Ishikawa (cell line): ENCODE data around the gene LRPAP1.

Experiments used
- CEBPB ChIP-seq: IDR thresholded peaks from 2 replicates; pipeline ENCODE4 v1.6.1; 2012
- CREB1 ChIP-seq: IDR thresholded peaks from 2 replicates; pipeline ENCODE4 v1.6.1; 2012; ENCODE audit warnings: low read depth
- EGR1 ChIP-seq: IDR thresholded peaks from 2 replicates; pipeline ENCODE4 v1.6.1; 2012
- EP300 ChIP-seq: IDR thresholded peaks from 2 replicates; pipeline ENCODE4 v1.6.1; 2012; ENCODE audit warnings: borderline replicate concordance
- FOXM1 ChIP-seq: IDR thresholded peaks from 2 replicates; pipeline ENCODE4 v1.6.1; 2012; ENCODE audit warnings: low read depth, borderline replicate concordance
- MAX ChIP-seq: IDR thresholded peaks from 2 replicates; pipeline ENCODE4 v1.6.1; 2012
- NFIC ChIP-seq: IDR thresholded peaks from 2 replicates; pipeline ENCODE4 v1.6.1; 2012
- RAD21 ChIP-seq: IDR thresholded peaks from 2 replicates; pipeline ENCODE4 v1.6.1; 2012; ENCODE audit warnings: low read depth
- REST ChIP-seq: IDR thresholded peaks from 2 replicates; pipeline ENCODE4 v1.6.1; 2012; ENCODE audit warnings: low read depth, mild to moderate bottlenecking
- TAF1 ChIP-seq: IDR thresholded peaks from 2 replicates; pipeline ENCODE4 v1.6.1; 2012; ENCODE audit warnings: low read depth, mild to moderate bottlenecking
- TCF12 ChIP-seq: IDR thresholded peaks from 2 replicates; pipeline ENCODE4 v1.6.1; 2012; ENCODE audit warnings: low read depth
- TEAD4 ChIP-seq: IDR thresholded peaks from 2 replicates; pipeline ENCODE4 v1.6.1; 2012
- USF1 ChIP-seq: IDR thresholded peaks from 2 replicates; pipeline ENCODE4 v1.6.1; 2012
- YY1 ChIP-seq: IDR thresholded peaks from 2 replicates; pipeline ENCODE4 v1.6.1; 2012; ENCODE audit warnings: low read depth
- ZBTB7A ChIP-seq: IDR thresholded peaks from 2 replicates; pipeline ENCODE4 v1.6.1; 2012; ENCODE audit warnings: low read depth

Gene LRPAP1

GRCh38 chr4:3571921-3572320, 39.7 kb upstream of the LRPAP1 start:
- TF ChIP-seq REST (no peak), CREB1 (no peak), USF1 (no peak), CEBPB (no peak), TCF12 (no peak), TEAD4 (no peak), YY1 (no peak), EP300 (no peak), FOXM1 (no peak), NFIC (no peak), TAF1 (no peak)

GRCh38 chr4:3563403-3563802, 31.2 kb upstream of the LRPAP1 start:
- TF ChIP-seq MAX = no peak
- TF ChIP-seq USF1 = no peak

- no peak for TF ChIP-seq ZBTB7A
These were observed 1.2 kb upstream of the LRPAP1 start for GRCh38 chr4:3533423-3533820.

GRCh38 chr4:3532751-3533422, 665 bp upstream of the LRPAP1 start:
- no peak for TF ChIP-seq FOXM1
- no peak for TF ChIP-seq ZBTB7A
- no peak for TF ChIP-seq EGR1
- no peak for TF ChIP-seq NFIC
- no peak for TF ChIP-seq CREB1
- TF ChIP-seq TCF12 = no peak

DNA sequence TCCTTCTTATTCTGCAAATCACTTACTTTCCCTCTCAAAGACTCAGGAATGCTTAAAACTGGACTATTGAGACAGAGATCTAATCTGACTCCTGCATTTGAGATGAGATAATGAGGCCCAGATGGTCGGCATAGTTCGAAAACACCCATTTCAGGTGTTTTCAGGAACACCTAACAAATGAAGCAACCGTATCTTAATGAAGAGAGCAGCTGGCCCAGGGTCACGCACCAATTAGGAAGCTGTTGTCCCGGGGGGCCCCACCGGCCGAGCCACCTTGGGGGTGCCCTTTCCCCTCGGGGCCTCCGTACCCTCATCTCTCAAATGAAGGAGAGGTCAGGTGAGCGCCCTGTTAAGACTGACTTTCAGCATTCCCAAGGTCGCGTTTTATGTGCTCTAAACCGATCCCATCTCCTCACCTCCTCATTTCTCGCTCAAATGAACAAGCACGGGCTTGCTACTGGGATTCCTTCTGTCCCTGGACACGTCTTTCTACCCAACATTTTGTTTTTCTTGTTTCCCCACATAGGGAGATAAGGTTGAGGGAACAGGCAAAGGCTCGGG, 824 bp downstream of the LRPAP1 start:
- no peak for TF ChIP-seq YY1
- no peak for TF ChIP-seq TEAD4
- TF ChIP-seq CREB1 = no peak
- TF ChIP-seq EP300 = no peak
- no peak for TF ChIP-seq ZBTB7A
- no peak for TF ChIP-seq USF1
- TF ChIP-seq RAD21 = no peak
- no peak for TF ChIP-seq FOXM1
- TF ChIP-seq NFIC = no peak
- TF ChIP-seq CEBPB = no peak

- no peak for TF ChIP-seq TEAD4
- no peak for TF ChIP-seq USF1
- no peak for TF ChIP-seq RAD21
- no peak for TF ChIP-seq CREB1
- TF ChIP-seq EP300 = no peak
These were observed 1.5 kb downstream of the LRPAP1 start for GRCh38 chr4:3530663-3531254.

GRCh38 chr4:3530051-3530450, 2.2 kb downstream of the LRPAP1 start:
- TF ChIP-seq NFIC (no peak), YY1 (no peak), FOXM1 (no peak), MAX (no peak), RAD21 (no peak), TEAD4 (no peak), CREB1 (no peak), TCF12 (no peak), USF1 (no peak), EP300 (no peak), CEBPB (no peak), ZBTB7A (no peak)
